ENCODE results near the gene FGF1.

The FGF1 gene

GRCh38 chr5:142576303-142576702, 109.6 kb downstream of the FGF1 start:
- DNase-seq (ENCODE audit: low read depth), result no peak

- no peak for DNase-seq (ENCODE audit: low read depth)
These were observed 113.9 kb downstream of the FGF1 start for GRCh38 chr5:142572006-142572405.

- no peak for DNase-seq (ENCODE audit: low read depth)
These were observed 114.5 kb downstream of the FGF1 start for GRCh38 chr5:142571371-142571770.

GRCh38 chr5:142569905-142570304, 116.0 kb downstream of the FGF1 start:
- no peak for DNase-seq (ENCODE audit: low read depth)

GRCh38 chr5:142568996-142569335, 116.9 kb downstream of the FGF1 start:
- DNase-seq (ENCODE audit: low read depth), result no peak

GRCh38 chr5:142568283-142568995, 117.5 kb downstream of the FGF1 start:
- DNase-seq (ENCODE audit: low read depth), result no peak

GRCh38 chr5:142561486-142562097, 124.3 kb downstream of the FGF1 start:
- DNase-seq (ENCODE audit: low read depth), result no peak

- no peak for DNase-seq (ENCODE audit: low read depth)
These were observed 124.9 kb downstream of the FGF1 start for GRCh38 chr5:142561029-142561428.

GRCh38 chr5:142552107-142552506, 133.8 kb downstream of the FGF1 start:
- no peak for DNase-seq (ENCODE audit: low read depth)

- no peak for DNase-seq (ENCODE audit: low read depth)
These were observed 134.4 kb downstream of the FGF1 start for GRCh38 chr5:142551338-142552067.

- DNase-seq (ENCODE audit: low read depth), result no peak
These were observed 135.4 kb downstream of the FGF1 start for GRCh38 chr5:142550471-142550870.

- no peak for DNase-seq (ENCODE audit: low read depth)
These were observed 136.1 kb downstream of the FGF1 start for GRCh38 chr5:142549834-142550233.

GRCh38 chr5:142548739-142549275, 137.1 kb downstream of the FGF1 start:
- no peak for DNase-seq (ENCODE audit: low read depth)

- no peak for DNase-seq (ENCODE audit: low read depth)
These were observed 138.2 kb downstream of the FGF1 start for GRCh38 chr5:142547445-142548380.

- no peak for DNase-seq (ENCODE audit: low read depth)
These were observed 140.1 kb downstream of the FGF1 start for GRCh38 chr5:142545650-142546322.

- DNase-seq (ENCODE audit: low read depth), result no peak
These were observed 140.8 kb downstream of the FGF1 start for GRCh38 chr5:142544946-142545649.

- DNase-seq (ENCODE audit: low read depth), result no peak
These were observed 141.7 kb downstream of the FGF1 start for GRCh38 chr5:142544071-142544753.

GRCh38 chr5:142542906-142543305, 143.0 kb downstream of the FGF1 start:
- DNase-seq (ENCODE audit: low read depth), result no peak
